Lung (tissue), 12 donors: ENCODE data around the gene KCNQ2. TPM values are rescaled to one million over a fixed set of nuclear protein-coding genes. Genes with fewer than 3 reads are reported as not detected.

Experiments used
- ATAC-seq: fragments of 200-7000 bp; cut with Tn5 transposase; one replicate; pipeline ENCODE4 v1.9.1; 2020; ENCODE audit warnings: moderate number of reproducible peaks; ENCODE audit not compliant: insufficient read depth, low FRiP score
- DNase-seq, 3 donors: peaks; one replicate each; pipeline ENCODE4 v3.0.0-alpha.2; 2013 to 2017
- H3K27ac ChIP-seq, 2 donors: one replicate each; pipeline ENCODE4 v1.5.1; 2013; ENCODE audit warnings: mild to moderate bottlenecking in 2 of 2, moderate library complexity in 2 of 2, control low read depth in 1 of 2, inconsistent platforms in 1 of 2, low read depth in 1 of 2, low read length in 1 of 2
- H3K27me3 ChIP-seq, 3 donors: one replicate each; pipeline ENCODE4 v1.5.1; 2013; ENCODE audit warnings: low read length in 2 of 3; ENCODE audit not compliant: control insufficient read depth in 3 of 3, insufficient read depth in 3 of 3
- H3K36me3 ChIP-seq, 4 donors: one replicate each; pipeline ENCODE4 v1.5.1; 2013; ENCODE audit warnings: low read length in 4 of 4, mild to moderate bottlenecking in 1 of 4, moderate library complexity in 1 of 4; ENCODE audit not compliant: control insufficient read depth in 4 of 4, insufficient read depth in 4 of 4
- H3K4me1 ChIP-seq, 5 donors: one replicate each; pipeline ENCODE4 v1.5.1; 2013; ENCODE audit warnings: low read length in 5 of 5, mild to moderate bottlenecking in 2 of 5, moderate library complexity in 1 of 5; ENCODE audit not compliant: control insufficient read depth in 5 of 5, insufficient read depth in 5 of 5
- H3K4me3 ChIP-seq: one replicate; pipeline ENCODE4 v1.5.1; 2013; ENCODE audit warnings: mild to moderate bottlenecking, control low read depth, moderate library complexity
- H3K9ac ChIP-seq, 2 donors: one replicate each; pipeline ENCODE4 v1.5.1; 2013; ENCODE audit warnings: low read length in 2 of 2, control low read depth in 1 of 2; ENCODE audit not compliant: insufficient read depth in 1 of 2
- H3K9me3 ChIP-seq, 4 donors: one replicate each; pipeline ENCODE4 v1.5.1; 2013; ENCODE audit warnings: low read length in 3 of 4, mild to moderate bottlenecking in 1 of 4, moderate library complexity in 1 of 4; ENCODE audit not compliant: control insufficient read depth in 4 of 4, insufficient read depth in 3 of 4
- CTCF ChIP-seq: IDR thresholded peaks from 2 replicates; pipeline ENCODE4 v1.5.1; 2012; ENCODE audit warnings: mild to moderate bottlenecking; ENCODE audit errors: control extremely low read depth, extremely low read depth
- WGBS, 2 donors: extraction: QIAGEN DNeasy Blood & Tissue Kit; methylation state at CpG; one replicate each; pipeline ENCODE4 v1.1.7; 2013; 5-methylcytosine and 5-hydroxymethylcytosine counted together
- polyA plus RNA-seq, 2 donors: library from polyadenylated mRNA; stranded (reverse); fragments of 200-250 nt; gene quantifications; one replicate each; pipeline ENCODE4 v1.2.1, GENCODE V29; 2013
- total RNA-seq, 2 donors: library from RNA; depleted of rRNA in 1 of 2; stranded (reverse); fragments of >200 nt in 1 of 2; gene quantifications; one replicate each; pipeline ENCODE4 v1.2.1, GENCODE V29; 2014 to 2021
- donor health status: control.
- donor health status: control.
- donor health status: Bipolar disorder and iron deficiency.
- donor health status: healthy.
- donor health status: DM: yes; HTN: yes; CAD: no.

KCNQ2 gene
- total and polyA plus RNA-seq, 4 donors: 0.18 to 6.8 (median 0.28) TPM; not detected in 1

- WGBS, 2 donors: 20 to 26% methylated on average over 48 of the region's 48 CpGs
- TF ChIP-seq CTCF: peak; percentile 64
These were observed 23.5 kb upstream of the KCNQ2 start for GRCh38 chr20:63495741-63496595.

GRCh38 chr20:63495167-63495720, 22.8 kb upstream of the KCNQ2 start:
- H3K27me3 ChIP-seq: peaks cover 11 to 42% (median 18%) of the 10 kb centered on the region in 3 donors
- no peaks in the 10 kb centered on the region for H3K36me3 ChIP-seq
- whole genome bisulfite sequencing, 2 donors: 84 to 91% methylated on average over 8 of the region's 8 CpGs
- no peak overlapping the region for H3K4me3 ChIP-seq
- no peak overlapping the region for H3K9ac ChIP-seq
- no peak overlapping the region for H3K27ac ChIP-seq
- DNase-seq: no peak
- TF ChIP-seq CTCF: no peak
- no peaks in the 10 kb centered on the region for H3K9me3 ChIP-seq
- peaks cover 0 to 8% (median 2%) of the 10 kb centered on the region in 5 donors for H3K4me1 ChIP-seq
- no peak for ATAC-seq

More at GRCh38 chr20:63495741-63496595, 23.5 kb upstream of the KCNQ2 start:
- H3K9me3 ChIP-seq: no peaks in the 10 kb centered on the region
- ATAC-seq: peak; percentile 38
- H3K4me3 ChIP-seq: no peak overlapping the region
- H3K4me1 ChIP-seq: peaks cover 0 to 8% (median 2%) of the 10 kb centered on the region in 5 donors
- peak overlapping the region in 1 of 2 donors; percentile 21 for H3K27ac ChIP-seq
- no peaks in the 10 kb centered on the region for H3K36me3 ChIP-seq
- peak; percentile 46 to 59 (median 47) for DNase-seq
- no peak overlapping the region for H3K9ac ChIP-seq
- H3K27me3 ChIP-seq: peaks cover 17 to 44% (median 19%) of the 10 kb centered on the region in 3 donors

- ATAC-seq: no peak
- WGBS, 2 donors: 82 to 91% methylated on average over 46 to 51 of the region's 51 CpGs
- H3K4me3 ChIP-seq: no peak overlapping the region
- no peak for TF ChIP-seq CTCF
- H3K36me3 ChIP-seq: no peaks in the 10 kb centered on the region
- no peak overlapping the region for H3K27ac ChIP-seq
- no peak overlapping the region for H3K9ac ChIP-seq
- H3K4me1 ChIP-seq: peaks cover 0 to 7% (median 2%) of the 10 kb centered on the region in 5 donors
- no peaks in the 10 kb centered on the region for H3K9me3 ChIP-seq
- H3K27me3 ChIP-seq: peaks cover 7 to 36% (median 16%) of the 10 kb centered on the region in 3 donors
- DNase-seq: no peak
These were observed 22.1 kb upstream of the KCNQ2 start for GRCh38 chr20:63494420-63495166.
